Measurements from ENCODE around the gene CHD2.

- TF ChIP-seq CTCF (IDR thresholded peaks at IDR 0.05), result no peak
- TF ChIP-seq POLR2A (IDR thresholded peaks at IDR 0.05), result no peak
Measured at GRCh38 chr15:92952458-92952850, 52.3 kb downstream of the CHD2 start.

Measured in thyroid gland (tissue), 4 donors.